GM19397 (cell line): ENCODE data around the gene MAP2.

Experiments used
- ATAC-seq: cut with Tn5 transposase; IDR thresholded peaks from one replicate; pipeline ENCODE4 v1.9.1; 2021; ENCODE audit warnings: mild to moderate bottlenecking, moderate library complexity; ENCODE audit not compliant: unreplicated experiment

Gene MAP2

GRCh38 chr2:209423562-209424198 is at the start of gene MAP2:
MAP2 (plus strand) TSS chr2:209424047; CDS start chr2:209653171, 229,124 bp downstream.
- peak; percentile 99 for ATAC-seq

GRCh38 chr2:209376686-209377085 is 47.2 kb upstream of the MAP2 start:
- no peak for ATAC-seq

- peak; percentile 99 for ATAC-seq
Measured at GRCh38 chr2:209380293-209380692, 43.6 kb upstream of the MAP2 start.

GRCh38 chr2:209381091-209381490 is 42.8 kb upstream of the MAP2 start:
- ATAC-seq, result no peak

GRCh38 chr2:209382775-209383174 is 41.1 kb upstream of the MAP2 start:
- no peak for ATAC-seq

GRCh38 chr2:209383212-209383611 is 40.6 kb upstream of the MAP2 start:
- ATAC-seq, result no peak

- ATAC-seq, result no peak
Measured at GRCh38 chr2:209387389-209387788, 36.5 kb upstream of the MAP2 start.

- no peak for ATAC-seq
Measured at GRCh38 chr2:209388446-209389037, 35.3 kb upstream of the MAP2 start.

- ATAC-seq, result no peak
Measured at GRCh38 chr2:209389171-209389618, 34.7 kb upstream of the MAP2 start.

- no peak for ATAC-seq
Measured at GRCh38 chr2:209390839-209391238, 33.0 kb upstream of the MAP2 start.

GRCh38 chr2:209391776-209392401 is 32.0 kb upstream of the MAP2 start:
- ATAC-seq, result no peak

- no peak for ATAC-seq
Measured at GRCh38 chr2:209395229-209395628, 28.6 kb upstream of the MAP2 start.

- ATAC-seq, result no peak
Measured at GRCh38 chr2:209395652-209396051, 28.2 kb upstream of the MAP2 start.

- ATAC-seq, result no peak
Measured at GRCh38 chr2:209398463-209398862, 25.4 kb upstream of the MAP2 start.

- ATAC-seq, result no peak
Measured at GRCh38 chr2:209401788-209402187, 22.1 kb upstream of the MAP2 start.

GRCh38 chr2:209411296-209411695 is 12.6 kb upstream of the MAP2 start:
- ATAC-seq, result no peak

- no peak for ATAC-seq
Measured at GRCh38 chr2:209411718-209412117, 12.1 kb upstream of the MAP2 start.

- no peak for ATAC-seq
Measured at GRCh38 chr2:209413311-209414014, 10.4 kb upstream of the MAP2 start.

- ATAC-seq, result no peak
Measured at GRCh38 chr2:209416913-209417312, 6.9 kb upstream of the MAP2 start.

- ATAC-seq, result no peak
Measured at GRCh38 chr2:209422191-209422754, 1.6 kb upstream of the MAP2 start.

- ATAC-seq, result peak; percentile 17
Measured at GRCh38 chr2:209424199-209424701, 403 bp downstream of the MAP2 start.
